ENCODE data around the gene FOXA1.

GRCh38 chr14:37601865-37602264 lies 6.8 kb upstream of the FOXA1 start:
- no peak for TF ChIP-seq POLR2A (IDR thresholded peaks at IDR 0.05)
- no peak for TF ChIP-seq CTCF (IDR thresholded peaks at IDR 0.05)
- no peak for TF ChIP-seq EP300 (IDR thresholded peaks at IDR 0.05)
